Pancreas (tissue), 10 donors: ENCODE measurements around the gene MAPT. TPM values are rescaled to one million over a fixed set of nuclear protein-coding genes. Genes with fewer than 3 reads are reported as not detected.

Experiments
- ATAC-seq, 4 donors: fragments of 200-7000 bp; cut with Tn5 transposase; one replicate each; pipeline versions ENCODE4 v1.8.0 to v1.9.1; 2020; ENCODE audit warnings: mild to moderate bottlenecking in 4 of 4, moderate library complexity in 4 of 4
- DNase-seq, 6 donors: peaks; one replicate each; pipeline ENCODE4 v3.0.0-alpha.2; 2020
- FAIRE-seq: peaks from 2 replicates; lab custom pipeline; 2012; peaks lifted over from hg19 to GRCh38; lab: Jason Lieb, UNC
- H3K27ac ChIP-seq, 4 donors: fragments of 200-600 bp; sonication (generic); 1 replicate in 3 of 4; 2 replicates in 1 of 4; pipeline versions ENCODE4 v1.5.0 to v1.8.0; 2020
- H3K27me3 ChIP-seq, 4 donors: fragments of 200-600 bp; one replicate each; pipeline ENCODE4 v1.8.0; 2021
- H3K36me3 ChIP-seq, 3 donors: fragments of 200-600 bp; sonication (generic) in 1 of 3; one replicate each; pipeline versions ENCODE4 v1.5.0 to v1.8.0; 2020 to 2021
- H3K4me1 ChIP-seq, 3 donors: fragments of 200-600 bp; one replicate each; pipeline ENCODE4 v1.8.0; 2021
- H3K4me3 ChIP-seq, 4 donors: fragments of 200-600 bp; sonication (generic) in 2 of 4; one replicate each; pipeline versions ENCODE4 v1.5.0 to v1.8.0; 2020 to 2021
- H3K9me3 ChIP-seq, 4 donors: fragments of 200-600 bp; one replicate each; pipeline ENCODE4 v1.8.0; 2021
- CTCF ChIP-seq, 4 donors: fragments of 200-600 bp; sonication (generic) in 3 of 4; IDR thresholded peaks; one replicate each; pipeline versions ENCODE4 v1.5.0 to v1.8.0; 2021; ENCODE audit warnings: antibody characterized with exemption in 4 of 4
- WGBS, 2 donors: extraction: QIAGEN DNeasy Blood & Tissue Kit; methylation state at CpG; one replicate each; pipeline ENCODE4 v1.1.7; 2013; 5-methylcytosine and 5-hydroxymethylcytosine counted together
- intact Hi-C, 3 donors: fragments of 100-400 bp; cut with DNase I; formaldehyde crosslinking; loops; one replicate each; pipeline versions ENCODE4 v1.11.1 to v1.14.2; 2022
- polyA plus RNA-seq, 2 donors: library from polyadenylated mRNA; stranded (reverse); fragments of 200-250 nt; gene quantifications; one replicate each; pipeline ENCODE4 v1.2.3, GENCODE V29; 2013
- total RNA-seq, 6 donors: library from RNA; stranded (reverse); fragmentation: NEBNext Ultra II Directional in 4 of 6; extraction: Animal tissue kit (Norgen Biotek cat#: 25700) in 4 of 6; gene quantifications; one replicate each; pipeline versions ENCODE4 v1.2.1 to v1.2.4, GENCODE V29; 2021 to 2023
- donor health status: healthy with polysubstance abuse.
- donor health status: DM: no; HTN: no; CAD: no; lungs with moderate emphysema.
- donor health status: DM: no; HTN: no; CAD: no.
- donor health status: control.
- donor health status: control.
- donor health status: Bipolar disorder and iron deficiency.
- donor health status: DM: yes; HTN: yes; CAD: no.
- donor health status: DM: no; HTN: no; CAD: no.
- donor health status: DM: no; HTN: no; CAD: no.
- donor health status: DM: yes; HTN: yes; CAD: no.

Gene MAPT
- total and polyA plus RNA-seq, 8 donors: 1.1 to 3.2 (median 1.7) TPM

GRCh38 chr17:45931677-45932076 lies 37.3 kb downstream of the MAPT start:
- Histone ChIP-seq H3K27ac (no peak overlapping the region), H3K27me3 (no peaks in the 10 kb centered on the region), H3K4me1 (no peaks in the 10 kb centered on the region), H3K4me3 (no peak overlapping the region), H3K36me3 (no peaks in the 10 kb centered on the region), H3K9me3 (no peaks in the 10 kb centered on the region)
- 91 to 98% methylated on average over 2 of the region's 2 CpGs for WGBS, 2 donors
- DNase-seq: no peak
- intact Hi-C loops: no loop called here
- FAIRE-seq: no peak
- ATAC-seq: no peak
- TF ChIP-seq CTCF (IDR thresholded peaks at IDR 0.05): no peak

GRCh38 chr17:45934044-45934979 lies 40.0 kb downstream of the MAPT start:
- H3K27me3 ChIP-seq: no peaks in the 10 kb centered on the region
- H3K4me3 ChIP-seq: no peak overlapping the region
- TF ChIP-seq CTCF (IDR thresholded peaks at IDR 0.05): no peak
- no peaks in the 10 kb centered on the region for H3K36me3 ChIP-seq
- 70 to 75% methylated on average over 12 of the region's 12 CpGs for WGBS, 2 donors
- H3K27ac ChIP-seq: no peak overlapping the region
- intact Hi-C loops: no loop called here
- FAIRE-seq (no peak), DNase-seq (no peak), ATAC-seq (no peak)
- no peaks in the 10 kb centered on the region for H3K4me1 ChIP-seq
- H3K9me3 ChIP-seq: no peaks in the 10 kb centered on the region

GRCh38 chr17:45935197-45935709 lies 40.9 kb downstream of the MAPT start:
- Histone ChIP-seq H3K4me1 (no peaks in the 10 kb centered on the region), H3K27me3 (no peaks in the 10 kb centered on the region), H3K4me3 (no peak overlapping the region), H3K9me3 (no peaks in the 10 kb centered on the region), H3K27ac (no peak overlapping the region), H3K36me3 (no peaks in the 10 kb centered on the region)
- no peak for TF ChIP-seq CTCF (IDR thresholded peaks at IDR 0.05)
- no peak for ATAC-seq
- intact Hi-C loops: no loop called here
- 73 to 85% methylated on average over 8 of the region's 8 CpGs for WGBS, 2 donors
- FAIRE-seq: no peak
- DNase-seq: no peak

GRCh38 chr17:45935710-45936509 lies 41.6 kb downstream of the MAPT start:
- H3K9me3 ChIP-seq: no peaks in the 10 kb centered on the region
- H3K4me3 ChIP-seq: no peak overlapping the region
- FAIRE-seq (no peak), DNase-seq (no peak), ATAC-seq (no peak)
- intact Hi-C loops: no loop called here
- no peak for TF ChIP-seq CTCF (IDR thresholded peaks at IDR 0.05)
- 87 to 90% methylated on average over 10 of the region's 10 CpGs for WGBS, 2 donors
- H3K27ac ChIP-seq: no peak overlapping the region
- H3K4me1 ChIP-seq: no peaks in the 10 kb centered on the region
- H3K27me3 ChIP-seq: no peaks in the 10 kb centered on the region
- H3K36me3 ChIP-seq: no peaks in the 10 kb centered on the region
